DMS114 treated with DMSO at 0.1 percent for 48 hours (cell line): Measurements from ENCODE around the gene DDOST.

ENCODE experiments used
- DNase-seq: peaks from one replicate; lab custom pipeline; 2025; ENCODE audit not compliant: unreplicated experiment; lab: John Stamatoyannopoulos, UW

DDOST gene

GRCh38 chr1:20661207-20662109 lies at the start of gene DDOST:
DDOST (minus strand) TSS chr1:20661369; CDS start chr1:20661350, 19 bp downstream.
- DNase-seq, result peak; percentile 97

GRCh38 chr1:20710469-20711284 lies 49.5 kb upstream of the DDOST start:
- no peak for DNase-seq

- no peak for DNase-seq
Measured at GRCh38 chr1:20709868-20710267, 48.7 kb upstream of the DDOST start.

- DNase-seq, result no peak
Measured at GRCh38 chr1:20708891-20709290, 47.7 kb upstream of the DDOST start.

GRCh38 chr1:20708057-20708456 lies 46.9 kb upstream of the DDOST start:
- DNase-seq, result no peak

GRCh38 chr1:20706841-20707240 lies 45.7 kb upstream of the DDOST start:
- DNase-seq, result no peak

GRCh38 chr1:20705203-20705755 lies 44.1 kb upstream of the DDOST start:
- no peak for DNase-seq

- no peak for DNase-seq
Measured at GRCh38 chr1:20704390-20705202, 43.4 kb upstream of the DDOST start.

- DNase-seq, result no peak
Measured at GRCh38 chr1:20703124-20703756, 42.1 kb upstream of the DDOST start.

GRCh38 chr1:20702416-20702815 lies 41.2 kb upstream of the DDOST start:
- no peak for DNase-seq

- no peak for DNase-seq
Measured at GRCh38 chr1:20701847-20702246, 40.7 kb upstream of the DDOST start.

- DNase-seq, result no peak
Measured at GRCh38 chr1:20701446-20701845, 40.3 kb upstream of the DDOST start.

- DNase-seq, result no peak
Measured at GRCh38 chr1:20700636-20701215, 39.6 kb upstream of the DDOST start.

- no peak for DNase-seq
Measured at GRCh38 chr1:20699558-20699957, 38.4 kb upstream of the DDOST start.

- DNase-seq, result no peak
Measured at GRCh38 chr1:20698195-20698910, 37.2 kb upstream of the DDOST start.

- DNase-seq, result no peak
Measured at GRCh38 chr1:20697563-20697962, 36.4 kb upstream of the DDOST start.

GRCh38 chr1:20696397-20697333 lies 35.5 kb upstream of the DDOST start:
- peak; percentile 77 for DNase-seq

- no peak for DNase-seq
Measured at GRCh38 chr1:20695515-20695914, 34.3 kb upstream of the DDOST start.
